Parathyroid adenoma (tissue), 2 donors: ENCODE results near the gene ZNF532.

Experiments used
- H2AFZ ChIP-seq: fragments of 300-600 bp; sonication (generic); one replicate; pipeline ENCODE4 v1.7.0; 2017; ENCODE audit warnings: antibody characterized with exemption, mild to moderate bottlenecking
- H3K27ac ChIP-seq: fragments of 300-600 bp; sonication (generic); one replicate; pipeline ENCODE4 v1.7.0; 2017
- H3K27me3 ChIP-seq: fragments of 300-600 bp; sonication (generic); one replicate; pipeline ENCODE4 v1.7.0; 2017; ENCODE audit warnings: low read length; ENCODE audit not compliant: control insufficient read depth, insufficient read depth
- H3K36me3 ChIP-seq: fragments of 300-600 bp; sonication (generic); one replicate; pipeline ENCODE4 v1.7.0; 2017; ENCODE audit warnings: low read length; ENCODE audit not compliant: control insufficient read depth, insufficient read depth
- H3K4me1 ChIP-seq: fragments of 300-600 bp; sonication (generic); one replicate; pipeline ENCODE4 v1.7.0; 2017; ENCODE audit warnings: control low read depth
- H3K4me2 ChIP-seq: fragments of 300-600 bp; sonication (generic); one replicate; pipeline ENCODE4 v1.7.0; 2017; ENCODE audit warnings: low read length
- H3K4me3 ChIP-seq: fragments of 300-600 bp; sonication (generic); one replicate; pipeline ENCODE4 v1.7.0; 2017; ENCODE audit warnings: low read depth, low read length
- H3K79me2 ChIP-seq: fragments of 300-600 bp; sonication (generic); one replicate; pipeline ENCODE4 v1.7.0; 2017; ENCODE audit warnings: control low read depth
- H3K9ac ChIP-seq: fragments of 300-600 bp; sonication (generic); one replicate; pipeline ENCODE4 v1.7.0; 2017; ENCODE audit warnings: mild to moderate bottlenecking
- H3K9me3 ChIP-seq: fragments of 300-600 bp; sonication (generic); one replicate; pipeline ENCODE4 v1.7.0; 2017; ENCODE audit warnings: low read length; ENCODE audit not compliant: control insufficient read depth
- CTCF ChIP-seq: fragments of 300-600 bp; sonication (generic); IDR thresholded peaks from one replicate; pipeline ENCODE4 v1.7.0; 2017; ENCODE audit warnings: antibody characterized with exemption, mild to moderate bottlenecking
- donor health status: primary hyperparathyroidism.

Gene ZNF532

GRCh38 chr18:58831606-58832005 lies 33.1 kb upstream of the ZNF532 start:
- H3K27me3 ChIP-seq: no peaks in the 10 kb centered on the region
- H3K4me2 ChIP-seq: no peak overlapping the region
- H3K27ac ChIP-seq: no peak overlapping the region
- no peak overlapping the region for H2AFZ ChIP-seq
- no peaks in the 10 kb centered on the region for H3K36me3 ChIP-seq
- H3K9me3 ChIP-seq: no peaks in the 10 kb centered on the region
- H3K79me2 ChIP-seq: no peaks in the 10 kb centered on the region
- no peak overlapping the region for H3K4me3 ChIP-seq
- no peak overlapping the region for H3K9ac ChIP-seq
- no peaks in the 10 kb centered on the region for H3K4me1 ChIP-seq
- no peak for TF ChIP-seq CTCF

- no peaks in the 10 kb centered on the region for H3K4me1 ChIP-seq
- H3K4me3 ChIP-seq: no peak overlapping the region
- no peaks in the 10 kb centered on the region for H3K36me3 ChIP-seq
- no peaks in the 10 kb centered on the region for H3K27me3 ChIP-seq
- no peak overlapping the region for H3K9ac ChIP-seq
- no peak for TF ChIP-seq CTCF
- no peaks in the 10 kb centered on the region for H3K9me3 ChIP-seq
- H3K79me2 ChIP-seq: no peaks in the 10 kb centered on the region
- no peak overlapping the region for H2AFZ ChIP-seq
- H3K4me2 ChIP-seq: no peak overlapping the region
- H3K27ac ChIP-seq: no peak overlapping the region
Measured at GRCh38 chr18:58838165-58838860, 26.4 kb upstream of the ZNF532 start.

DNA sequence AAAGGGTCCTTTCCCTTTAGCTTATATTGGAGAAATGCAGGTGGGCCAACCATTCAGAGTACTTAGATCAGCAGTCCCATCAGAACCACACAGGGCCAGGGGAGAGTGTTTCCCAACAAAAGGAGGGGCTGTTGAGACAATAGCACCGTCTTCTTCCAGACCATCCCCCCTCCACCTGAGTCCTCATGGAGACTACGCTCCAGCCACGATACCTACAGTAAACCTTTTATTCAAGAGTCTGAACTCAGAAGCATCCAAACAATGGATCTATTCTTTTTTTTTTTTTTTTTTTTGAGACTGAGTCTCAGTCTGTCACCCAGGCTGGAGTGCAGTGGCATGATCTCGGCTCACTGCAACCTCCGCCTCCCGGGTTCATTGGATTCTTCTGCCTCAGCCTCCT lies 25.7 kb upstream of the ZNF532 start:
- no peak overlapping the region for H3K9ac ChIP-seq
- H3K9me3 ChIP-seq: no peaks in the 10 kb centered on the region
- no peaks in the 10 kb centered on the region for H3K27me3 ChIP-seq
- no peak overlapping the region for H3K27ac ChIP-seq
- H3K4me3 ChIP-seq: no peak overlapping the region
- no peaks in the 10 kb centered on the region for H3K79me2 ChIP-seq
- H3K36me3 ChIP-seq: no peaks in the 10 kb centered on the region
- no peaks in the 10 kb centered on the region for H3K4me1 ChIP-seq
- no peak for TF ChIP-seq CTCF
- H3K4me2 ChIP-seq: no peak overlapping the region
- no peak overlapping the region for H2AFZ ChIP-seq

GRCh38 chr18:58842978-58843687 lies 21.5 kb upstream of the ZNF532 start:
- H3K27ac ChIP-seq: no peak overlapping the region

More at GRCh38 chr18:58842978-58843687, 21.5 kb upstream of the ZNF532 start:
- no peaks in the 10 kb centered on the region for H3K9me3 ChIP-seq
- no peak for TF ChIP-seq CTCF
- H3K4me3 ChIP-seq: no peak overlapping the region
- peak overlapping the region; percentile 48 for H2AFZ ChIP-seq
- no peak overlapping the region for H3K9ac ChIP-seq
- no peaks in the 10 kb centered on the region for H3K79me2 ChIP-seq
- no peaks in the 10 kb centered on the region for H3K4me1 ChIP-seq
- H3K27me3 ChIP-seq: no peaks in the 10 kb centered on the region
- H3K36me3 ChIP-seq: no peaks in the 10 kb centered on the region
- no peak overlapping the region for H3K4me2 ChIP-seq
